Cardiac septum (tissue), 1 donor: Measurements from ENCODE around the gene KIAA1586. TPM values are rescaled to one million over a fixed set of nuclear protein-coding genes. Genes with fewer than 3 reads are reported as not detected.
"Not testable (repeated sequence)": the region's sequence is repeated elsewhere in the genome, so short reads cannot be mapped to it uniquely, and the experiment has no call there.

Experiments used
- DNase-seq: peaks from one replicate; pipeline ENCODE4 v3.0.0-alpha.2; 2020; ENCODE audit warnings: low spot score
- intact Hi-C: fragments of 100-400 bp; cut with DNase I; formaldehyde crosslinking; loops from one replicate; pipeline ENCODE4 v1.14.0; 2022
- total RNA-seq: library from RNA; stranded (reverse); fragmentation: NEBNext Ultra II Directional; extraction: Animal tissue kit (Norgen Biotek cat#: 25700); gene quantifications from one replicate; pipeline ENCODE4 v1.2.1, GENCODE V29; 2021
- donor health status: DM: no; HTN: no; CAD: no.

Gene KIAA1586
- total RNA-seq, 1 donor from 2014 or later: 9.2 TPM

DNA sequence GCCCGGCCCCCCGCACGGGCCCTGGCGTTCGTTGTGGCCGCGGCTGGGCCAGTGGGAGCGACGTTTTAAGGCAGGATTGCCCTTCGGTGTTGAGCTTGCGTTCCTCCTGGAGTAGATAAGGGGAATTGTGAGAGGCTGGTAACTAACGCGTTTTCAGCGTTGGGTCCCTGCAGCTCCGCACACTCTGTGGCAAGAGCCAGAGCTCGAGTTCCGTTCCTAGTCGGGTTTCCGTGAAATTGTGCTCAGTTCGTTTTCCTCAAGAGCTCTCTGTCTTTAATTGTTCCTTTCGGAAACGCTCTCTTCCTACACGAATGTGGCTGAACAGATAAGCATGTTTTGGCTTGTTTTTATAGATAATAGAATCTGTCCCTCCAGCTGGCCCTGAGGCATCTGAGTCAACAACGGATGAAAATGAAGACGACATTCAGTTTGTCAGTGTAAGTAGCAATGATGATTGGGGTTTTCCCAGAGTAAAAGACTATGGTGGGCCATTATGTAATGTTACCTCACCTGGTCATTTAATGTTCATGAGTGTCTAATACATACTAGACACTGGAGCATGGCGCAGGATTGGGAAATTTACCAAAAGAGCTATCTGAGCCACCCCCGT lies 44.1 kb downstream of the KIAA1586 start:
- intact Hi-C loops, DNase-seq: not testable (repeated sequence)

GRCh38 chr6:57091375-57091774 lies 44.9 kb downstream of the KIAA1586 start:
- intact Hi-C loops, DNase-seq: not testable (repeated sequence)

DNA sequence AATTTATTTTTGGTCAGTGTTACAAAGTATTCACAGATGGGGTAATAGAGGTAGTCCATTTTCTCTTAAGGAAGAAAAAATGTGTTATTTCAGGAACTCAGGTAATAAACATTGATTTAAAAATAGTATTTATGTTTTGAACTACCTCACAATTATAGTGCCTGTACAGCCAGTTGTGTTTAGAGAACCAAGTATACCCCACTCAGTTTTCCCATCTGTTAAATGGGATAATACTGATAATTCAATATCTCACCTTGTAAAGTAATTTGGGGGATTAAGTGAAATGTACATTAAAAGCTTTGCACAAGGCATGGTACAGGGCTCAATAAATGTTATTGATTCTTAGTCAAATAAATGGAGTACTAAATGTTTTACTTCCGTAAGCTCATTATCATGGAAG lies 48.2 kb downstream of the KIAA1586 start:
- intact Hi-C loops: no loop called here
- no peak for DNase-seq

DNA sequence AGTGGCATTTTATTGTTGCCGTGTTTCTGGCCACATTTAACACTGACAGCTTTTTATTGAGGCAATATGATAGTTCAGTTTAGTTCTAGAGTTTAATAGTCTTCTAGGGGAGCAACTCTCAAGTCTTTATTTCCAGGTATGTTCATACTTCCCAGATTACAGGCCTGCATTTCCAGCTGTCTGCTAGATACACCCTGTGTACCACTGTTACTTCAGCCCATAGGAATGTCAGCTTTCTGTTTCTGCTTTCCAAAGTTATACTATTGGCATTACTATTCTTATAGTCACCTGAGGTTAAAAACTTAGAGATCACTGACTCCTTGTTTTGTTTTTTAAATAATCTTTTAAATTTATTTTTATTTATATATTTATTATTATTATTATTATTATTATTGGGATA lies 51.1 kb downstream of the KIAA1586 start:
- intact Hi-C loops: no loop called here
- no peak for DNase-seq

DNA sequence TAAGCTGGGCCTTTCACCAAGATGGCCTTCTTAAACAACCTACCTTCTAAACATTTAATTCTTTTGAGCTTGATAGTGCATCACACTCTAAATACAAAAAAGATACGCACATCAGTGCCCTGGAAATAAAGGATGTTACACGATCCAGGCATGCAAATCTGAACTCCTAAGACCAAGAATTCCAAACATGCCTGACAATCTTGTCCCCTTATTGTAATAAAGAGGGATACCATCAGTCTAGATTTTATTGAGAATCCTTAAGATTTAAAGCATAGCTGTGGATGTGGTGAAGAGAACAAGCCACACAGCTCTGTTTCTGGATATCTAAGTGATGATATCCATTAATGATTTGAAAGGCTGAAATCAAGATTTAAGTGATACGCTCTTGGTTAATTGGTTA lies 56.5 kb downstream of the KIAA1586 start:
- intact Hi-C loops: no loop called here
- no peak for DNase-seq

- DNase-seq: no peak
- intact Hi-C loops: no loop called here
Observed at GRCh38 chr6:57104336-57104735, 57.8 kb downstream of the KIAA1586 start.

Other genes starting within 250 kb of the KIAA1586 start
- gene BEND6, start 91.6 kb upstream of the KIAA1586 start, total RNA-seq: 1.5 TPM
- 31.6 TPM for gene ZNF451, start 43.5 kb downstream of the KIAA1586 start, total RNA-seq
- 16.9 TPM for gene BAG2, start 125.6 kb downstream of the KIAA1586 start, total RNA-seq
- 19.5 TPM for gene RAB23, start 175.6 kb downstream of the KIAA1586 start, total RNA-seq